SK-N-SH (cell line): ENCODE results near the gene ZAR1. TPM values are rescaled to one million over a fixed set of nuclear protein-coding genes. Genes with fewer than 3 reads are reported as not detected.

Experiments
- CTCF ChIA-PET: fragments of 300-600, 350-600 bp; formaldehyde crosslinking; extraction: SDS; loops from one replicate; lab custom pipeline; 2021; lab: Yijun Ruan, JAX
- POLR2A ChIA-PET: fragments of 350-600 bp; sonication (Branson Sonifier 250); formaldehyde crosslinking; extraction: SDS; loops from one replicate; lab custom pipeline; 2020; ENCODE audit warnings: antibody characterized with exemption, inconsistent platforms; lab: Yijun Ruan, JAX
- DNase-seq: peaks from one replicate; pipeline ENCODE4 v3.0.0; 2012
- H2AFZ ChIP-seq: fragments of 200-600 bp; sonication (generic); 2 replicates; pipeline ENCODE4 v1.8.1; 2016; ENCODE audit warnings: antibody characterized with exemption, mild to moderate bottlenecking, low read depth
- H3F3A ChIP-seq: fragments of 200-600 bp; sonication (generic); replicated peaks from 2 replicates; pipeline ENCODE3; 2016; ENCODE audit warnings: antibody characterized with exemption, mild to moderate bottlenecking; ENCODE audit not compliant: insufficient read depth
- H3K27ac ChIP-seq, 2 experiments: fragments of 200-500 bp in 1 of 2; fragments of 200-600 bp in 1 of 2; sonication (Bioruptor generic) in 1 of 2; sonication (generic), shearing (Covaris generic) in 1 of 2; 2 replicates each; pipeline versions ENCODE4 v1.5.1 to v1.6.1; 2014 to 2016; ENCODE audit warnings: low read depth in 2 of 2, inconsistent platforms in 1 of 2, low read length in 1 of 2, mild to moderate bottlenecking in 1 of 2, mixed read lengths in 1 of 2
- H3K27me3 ChIP-seq: fragments of 200-600 bp; sonication (generic), shearing (Covaris generic); 2 replicates; pipeline ENCODE4 v1.6.1; 2016; ENCODE audit warnings: mixed run types; ENCODE audit not compliant: insufficient read depth
- H3K36me3 ChIP-seq, 2 experiments: fragments of 200-500 bp in 1 of 2; fragments of 200-600 bp in 1 of 2; sonication (Bioruptor generic) in 1 of 2; sonication (generic) in 1 of 2; replicated peaks in 1 of 2; 2 replicates each; pipeline versions ENCODE3 to v1.5.1; 2014 to 2016; ENCODE audit warnings: low read length in 1 of 2, mild to moderate bottlenecking in 1 of 2; ENCODE audit not compliant: insufficient read depth in 2 of 2, control insufficient read depth in 1 of 2
- H3K4me1 ChIP-seq, 2 experiments: fragments of 200-500 bp in 1 of 2; fragments of 200-600 bp in 1 of 2; sonication (Bioruptor generic) in 1 of 2; sonication (generic), shearing (Covaris generic) in 1 of 2; 2 replicates each; pipeline versions ENCODE4 v1.5.1 to v1.6.1; 2014 to 2016; ENCODE audit warnings: low read depth in 1 of 2, low read length in 1 of 2, mixed run types in 1 of 2; ENCODE audit not compliant: insufficient read depth in 2 of 2, control insufficient read depth in 1 of 2
- H3K4me2 ChIP-seq: fragments of 200-600 bp; sonication (generic), shearing (Covaris generic); 2 replicates; pipeline ENCODE4 v1.6.1; 2017; ENCODE audit warnings: mixed run types
- H3K4me3 ChIP-seq, 2 experiments: fragments of 200-500 bp in 1 of 2; fragments of 200-600 bp in 1 of 2; sonication (Bioruptor generic) in 1 of 2; sonication (generic), shearing (Covaris generic) in 1 of 2; 2 replicates each; pipeline versions ENCODE4 v1.5.1 to v1.8.1; 2014 to 2016; ENCODE audit warnings: low read depth in 2 of 2, inconsistent platforms in 1 of 2, low read length in 1 of 2, mild to moderate bottlenecking in 1 of 2, mixed read lengths in 1 of 2, moderate library complexity in 1 of 2
- H3K79me2 ChIP-seq: fragments of 200-600 bp; sonication (generic); 2 replicates; pipeline ENCODE4 v1.8.1; 2017; ENCODE audit warnings: mild to moderate bottlenecking; ENCODE audit not compliant: insufficient read depth
- H3K9ac ChIP-seq: fragments of 200-600 bp; sonication (generic); 2 replicates; pipeline ENCODE4 v1.6.1; 2017; ENCODE audit warnings: mixed run types
- H3K9me2 ChIP-seq: fragments of 200-600 bp; sonication (generic); 2 replicates; pipeline ENCODE4 v1.6.1; 2017; ENCODE audit warnings: mixed run types
- H3K9me3 ChIP-seq: fragments of 200-600 bp; sonication (generic); 2 replicates; pipeline ENCODE4 v1.6.1; 2017; ENCODE audit warnings: mixed run types, mild to moderate bottlenecking, moderate library complexity
- H4K20me1 ChIP-seq: fragments of 200-600 bp; sonication (generic); 2 replicates; pipeline ENCODE4 v1.6.1; 2017; ENCODE audit warnings: mild to moderate bottlenecking, mixed run types; ENCODE audit not compliant: insufficient read depth
- CTCF ChIP-seq: fragments of 200-600 bp; sonication (generic); IDR thresholded peaks from 2 replicates; pipeline ENCODE4 v1.6.1; 2017; ENCODE audit warnings: antibody characterized with exemption, mild to moderate bottlenecking, moderate library complexity
- EP300 ChIP-seq, 2 experiments: IDR thresholded peaks; 2 replicates each; pipeline versions ENCODE4 v1.4.0 to v1.6.1; 2012; ENCODE audit warnings: borderline replicate concordance in 1 of 2, low read depth in 1 of 2, low read length in 1 of 2
- FOSL2 ChIP-seq: IDR thresholded peaks from 2 replicates; pipeline ENCODE4 v1.4.0; 2012; ENCODE audit warnings: low read depth, mild to moderate bottlenecking, moderate library complexity, borderline replicate concordance
- FOXM1 ChIP-seq: IDR thresholded peaks from 2 replicates; pipeline ENCODE4 v1.4.0; 2012; ENCODE audit warnings: low read depth, mild to moderate bottlenecking
- GATA2 ChIP-seq: sonication (generic); formaldehyde crosslinking; IDR thresholded peaks from 2 replicates; pipeline ENCODE4 v1.5.0; 2020; ENCODE audit warnings: mild to moderate bottlenecking, missing genetic modification reagents
- MEF2A ChIP-seq: IDR thresholded peaks from 2 replicates; pipeline ENCODE4 v1.4.0; 2012; ENCODE audit warnings: low read depth, borderline replicate concordance
- RCOR1 ChIP-seq: fragments of 150-350 bp; IDR thresholded peaks from 2 replicates; pipeline ENCODE4 v1.6.1; 2017; ENCODE audit warnings: antibody characterized with exemption, low read length
- RFX5 ChIP-seq: IDR thresholded peaks from 2 replicates; pipeline ENCODE4 v1.6.1; 2012; ENCODE audit warnings: mild to moderate bottlenecking, improper control_type of control experiment, low read length
- RXRA ChIP-seq: IDR thresholded peaks from 2 replicates; pipeline ENCODE4 v1.4.0; 2012; ENCODE audit warnings: low read depth, mild to moderate bottlenecking, borderline replicate concordance
- SIN3A ChIP-seq: IDR thresholded peaks from 2 replicates; pipeline ENCODE4 v1.6.1; 2012; ENCODE audit warnings: low read depth, mild to moderate bottlenecking, low read length, moderate library complexity, borderline replicate concordance
- SMC3 ChIP-seq: IDR thresholded peaks from 2 replicates; pipeline ENCODE4 v1.6.1; 2012; ENCODE audit warnings: low read depth, low read length, improper control_type of control experiment
- USF2 ChIP-seq: fragments of 150-350 bp; IDR thresholded peaks from 2 replicates; pipeline ENCODE4 v1.6.1; 2017; ENCODE audit warnings: antibody characterized with exemption, low read length, low read depth, borderline replicate concordance
- ZBTB33 ChIP-seq: IDR thresholded peaks from 2 replicates; pipeline ENCODE4 v1.4.0; 2012; ENCODE audit warnings: low read depth, borderline replicate concordance
- WGBS: methylation state at CpG from one replicate; pipeline ENCODE4 v1.1.6; 2017; ENCODE audit warnings: low lambda C conversion rate; 5-methylcytosine and 5-hydroxymethylcytosine counted together
- polyA plus RNA-seq, 3 experiments: library from polyadenylated mRNA; depleted of rRNA; stranded (reverse); fragments of >200 nt; gene quantifications; 2 replicates each; pipeline ENCODE4 v1.2.3, GENCODE V29; 2012

Gene ZAR1
- polyA plus RNA-seq, 1 of the 3 experiments (the other 2 are of a cell fraction), result not detected

- no peak for TF ChIP-seq CTCF
- TF ChIP-seq GATA2, result no peak
- TF ChIP-seq FOXM1, result no peak
- TF ChIP-seq, all 33 proteins: peak for 0
Observed at GRCh38 chr4:48539597-48539996, 49.5 kb downstream of the ZAR1 start (continued).

GRCh38 chr4:48542888-48543287 lies 52.8 kb downstream of the ZAR1 start:
- WGBS, result 94% methylated on average over 2 of the region's 2 CpGs
- H3K4me1 ChIP-seq, result no peaks in the 10 kb centered on the region; a peak in 1 of 4 replicates
- no peak for DNase-seq
- no peak overlapping the region for H3K9ac ChIP-seq
- H3K27me3 ChIP-seq, result no peaks in the 10 kb centered on the region
- H2AFZ ChIP-seq, result no peak overlapping the region
- POLR2A ChIA-PET, result no interaction called here
- peaks cover 75 to 76% of the 10 kb centered on the region in 2 experiments for H3K36me3 ChIP-seq
- no peak overlapping the region for H3K4me3 ChIP-seq
- no peak overlapping the region for H3K27ac ChIP-seq
- no peaks in the 10 kb centered on the region for H3K9me3 ChIP-seq
- H3F3A ChIP-seq, result no peaks in the 10 kb centered on the region
- H3K79me2 ChIP-seq, result no peaks in the 10 kb centered on the region
- no peaks in the 10 kb centered on the region for H4K20me1 ChIP-seq
- TF ChIP-seq SMC3 (no peak), EP300 (IDR thresholded peaks at IDR 0.05; ENCODE audit: borderline replicate concordance in 1 of 2, low read depth in 1 of 2, low read length in 1 of 2) (no peak), RCOR1 (no peak), CTCF (no peak), SIN3A (no peak), MEF2A (no peak), ZBTB33 (no peak), RXRA (no peak), USF2 (no peak), FOSL2 (no peak), RFX5 (no peak)
- H3K4me2 ChIP-seq, result no peak overlapping the region
- H3K9me2 ChIP-seq, result no peaks in the 10 kb centered on the region
- CTCF ChIA-PET, result interaction anchor here (0.8 to 1.0 kb wide), 2 partner anchors 36 to 233 kb away, joined by 3 read pairs; no protein-coding TSS in a partner anchor
